Omental fat pad (tissue), 4 donors: ENCODE data around the gene MAOB. TPM values are rescaled to one million over a fixed set of nuclear protein-coding genes. Genes with fewer than 3 reads are reported as not detected.

Experiments
- ATAC-seq: fragments of 150-250 bp; one replicate; pipeline ENCODE4 v1.9.1; 2016; ENCODE audit warnings: mild to moderate bottlenecking, moderate library complexity; ENCODE audit not compliant: low FRiP score
- DNase-seq: peaks from one replicate; pipeline ENCODE4 v3.0.0-alpha.2; 2019; ENCODE audit warnings: low spot score
- CTCF ChIP-seq, 3 donors: fragments of 450-650 bp; IDR thresholded peaks; one replicate each; pipeline ENCODE4 v1.5.1; 2016 to 2017; ENCODE audit warnings: antibody characterized with exemption in 3 of 3, mild to moderate bottlenecking in 3 of 3, moderate library complexity in 2 of 3
- total RNA-seq, 4 donors: library from RNA; depleted of rRNA; stranded (reverse); fragments of >200 nt; gene quantifications; one replicate each; pipeline ENCODE4 v1.1.0, GENCODE V29; 2016

MAOB gene
- total RNA-seq, 4 donors from 2014 or later: 15.8 to 93.2 (median 52.3) TPM

GRCh38 chrX:43718546-43718945 lies 163.7 kb downstream of the MAOB start:
- no peak for TF ChIP-seq CTCF (IDR thresholded peaks at IDR 0.05)
- DNase-seq: no peak
- no peak for ATAC-seq

- no peak for ATAC-seq
- no peak for TF ChIP-seq CTCF (IDR thresholded peaks at IDR 0.05)
- no peak for DNase-seq
Measured at GRCh38 chrX:43718081-43718480, 164.2 kb downstream of the MAOB start.

DNA sequence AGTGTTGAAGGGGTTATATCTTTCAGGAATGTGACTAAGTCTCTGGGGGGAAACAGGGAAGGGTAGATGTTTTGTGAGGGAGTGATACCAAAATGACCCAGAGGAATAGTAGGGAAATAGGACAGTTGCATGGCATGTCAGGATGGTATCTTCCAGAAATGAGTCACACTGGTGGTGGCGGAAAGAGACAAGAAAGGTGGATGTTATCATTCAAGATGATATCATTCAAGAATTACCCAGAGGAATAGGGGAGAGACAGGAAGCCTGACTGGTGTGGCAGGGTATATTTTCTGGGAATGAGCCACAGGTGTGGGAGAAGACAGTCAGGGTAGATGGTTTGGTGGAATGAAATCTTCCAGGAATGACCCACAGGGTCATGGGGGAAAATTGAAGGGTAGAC lies 165.1 kb downstream of the MAOB start:
- ATAC-seq (no peak), DNase-seq (no peak)
- TF ChIP-seq CTCF (IDR thresholded peaks at IDR 0.05): no peak

GRCh38 chrX:43716696-43717095 lies 165.6 kb downstream of the MAOB start:
- TF ChIP-seq CTCF (IDR thresholded peaks at IDR 0.05): no peak
- DNase-seq (no peak), ATAC-seq (no peak)

Other genes with a start within 250 kb of the MAOB start
- 100 to 1,000 TPM; 220 to 477 (median 242) TPM for gene MAOA, start 226.2 kb downstream of the MAOB start, total RNA-seq
- gene NDP, start 90.9 kb upstream of the MAOB start, total RNA-seq: under 1 TPM in 1 of 4 donors, not detected in 3; 0.63 TPM